GM10266 (cell line): ENCODE data around the gene ADORA2B.

ENCODE experiments used
- DNase-seq: peaks from one replicate; pipeline ENCODE4 v3.0.0; 2012; ENCODE audit errors: extremely low spot score
- CTCF ChIP-seq: IDR thresholded peaks from 2 replicates; pipeline ENCODE4 v1.5.1; 2012; ENCODE audit warnings: mild to moderate bottlenecking, low read depth; ENCODE audit not compliant: control insufficient read depth, insufficient read depth; ENCODE audit errors: missing control alignments

ADORA2B gene

GRCh38 chr17:15922586-15922985, 22.3 kb upstream of the ADORA2B start:
- no peak for TF ChIP-seq CTCF
- no peak for DNase-seq

GRCh38 chr17:15926039-15926740, 18.7 kb upstream of the ADORA2B start:
- TF ChIP-seq CTCF: no peak

GRCh38 chr17:15928286-15928785, 16.6 kb upstream of the ADORA2B start:
- TF ChIP-seq CTCF: no peak
- peak; percentile 3 for DNase-seq

More at GRCh38 chr17:15926039-15926740, 18.7 kb upstream of the ADORA2B start:
- DNase-seq: no peak

GRCh38 chr17:15929941-15930340, 15.0 kb upstream of the ADORA2B start:
- no peak for DNase-seq
- TF ChIP-seq CTCF: no peak

- TF ChIP-seq CTCF: no peak
- DNase-seq: no peak
These were observed 14.5 kb upstream of the ADORA2B start for GRCh38 chr17:15930426-15930825.

- TF ChIP-seq CTCF: no peak
- no peak for DNase-seq
These were observed 13.5 kb upstream of the ADORA2B start for GRCh38 chr17:15931394-15931793.

GRCh38 chr17:15934866-15935265, 10.1 kb upstream of the ADORA2B start:
- TF ChIP-seq CTCF: no peak
- no peak for DNase-seq
